HG03575 (cell line): ENCODE data around the gene SPHK2.
A peak's percentile ranks its signal among the peaks of the same experiment; 100 is the strongest.
"Not testable (repeated sequence)": the region's sequence is repeated elsewhere in the genome, so short reads cannot be mapped to it uniquely, and the experiment has no call there.

Experiments used
- ATAC-seq: cut with Tn5 transposase; IDR thresholded peaks from one replicate; pipeline ENCODE4 v1.9.1; 2021; ENCODE audit not compliant: unreplicated experiment, insufficient number of reproducible peaks, low FRiP score; ENCODE audit errors: extremely low read depth

SPHK2 gene

GRCh38 chr19:48618916-48619691, at the start of gene SPHK2, which contains the start of gene RPL18:
TSS of gene SPHK2 (plus strand) at chr19:48619506. CDS start at chr19:48620515, 1,009 bp downstream.
TSS of gene RPL18 (minus strand) at chr19:48619178. CDS start at chr19:48619143, 35 bp downstream.
- peak; percentile 58 for ATAC-seq

- no peak for ATAC-seq
These were observed 49.5 kb upstream of the SPHK2 start for GRCh38 chr19:48569814-48570213.

GRCh38 chr19:48571378-48572162, 47.7 kb upstream of the SPHK2 start:
- ATAC-seq = no peak

DNA sequence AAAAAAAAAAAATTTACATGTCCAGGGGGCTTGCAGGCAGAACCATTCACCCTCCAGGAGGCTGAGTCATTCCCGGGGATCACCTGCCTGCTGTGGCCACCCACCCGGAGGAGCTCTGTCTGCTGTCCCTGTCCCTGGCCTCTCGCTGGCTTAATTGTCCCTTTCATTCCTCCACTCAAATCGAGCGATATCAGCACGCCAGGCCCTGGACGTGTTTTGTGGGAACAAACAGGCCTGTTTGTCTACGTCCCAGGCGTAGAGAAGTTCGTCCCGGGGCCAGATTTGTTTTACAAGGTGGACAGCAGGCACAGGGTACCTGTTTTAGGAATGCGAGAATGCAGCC, 46.2 kb upstream of the SPHK2 start:
- no peak for ATAC-seq

DNA sequence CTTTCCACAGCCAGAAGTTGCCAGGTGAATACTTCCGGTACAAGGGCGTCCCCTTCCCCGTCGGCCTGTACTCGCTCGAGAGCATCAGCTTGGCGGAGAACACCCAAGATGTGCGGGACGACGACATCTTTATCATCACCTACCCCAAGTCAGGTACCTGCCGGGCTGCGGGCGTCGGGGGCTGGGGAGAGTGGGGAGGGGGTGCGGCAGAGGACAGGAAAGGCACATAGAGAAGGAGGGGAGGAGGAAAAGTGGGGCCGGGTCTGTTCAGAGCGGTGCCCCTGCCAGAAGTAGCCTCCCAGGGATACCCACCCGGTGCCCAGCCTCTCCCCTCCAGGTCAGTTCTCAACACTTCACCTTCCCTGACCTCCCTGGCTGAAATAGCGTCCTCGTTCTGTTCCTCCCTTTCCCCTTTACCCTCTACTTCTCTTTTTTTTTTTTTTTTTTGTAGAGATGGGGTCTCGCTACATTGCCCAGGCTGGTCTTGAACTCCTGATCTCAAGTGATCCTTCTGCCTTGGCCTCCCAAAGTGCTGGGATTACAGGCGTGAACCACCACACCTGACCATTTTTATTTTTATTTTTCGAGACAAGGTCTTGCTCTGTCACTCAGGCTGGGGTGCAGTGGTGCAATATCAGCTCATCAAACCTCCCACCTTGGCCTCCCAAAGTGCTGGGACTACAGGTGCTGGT, 43.2 kb upstream of the SPHK2 start:
- ATAC-seq = no peak

- not testable (repeated sequence) for ATAC-seq
These were observed 41.4 kb upstream of the SPHK2 start for GRCh38 chr19:48577908-48578307.

- ATAC-seq = no peak
These were observed 40.4 kb upstream of the SPHK2 start for GRCh38 chr19:48578891-48579290.

DNA sequence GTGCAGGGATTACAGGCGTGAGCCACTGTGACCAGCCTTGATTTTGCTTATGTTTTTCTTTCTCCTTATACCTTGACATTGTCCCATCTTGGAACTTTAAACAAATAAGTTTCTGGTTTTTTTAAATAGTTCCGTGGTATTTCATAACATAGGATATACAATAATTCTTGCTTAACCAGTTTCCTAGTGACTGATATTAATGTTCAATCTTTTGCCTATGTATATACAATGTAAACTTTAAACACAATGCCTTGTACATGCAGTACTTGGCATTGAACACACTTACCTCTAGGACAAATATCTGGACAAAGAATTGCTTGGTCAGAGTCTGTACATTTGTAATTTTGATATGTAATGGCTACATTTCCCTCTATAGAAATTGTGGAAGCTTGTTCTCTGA, 37.1 kb upstream of the SPHK2 start:
- ATAC-seq = no peak

GRCh38 chr19:48587387-48587786, 31.9 kb upstream of the SPHK2 start:
- ATAC-seq = no peak

DNA sequence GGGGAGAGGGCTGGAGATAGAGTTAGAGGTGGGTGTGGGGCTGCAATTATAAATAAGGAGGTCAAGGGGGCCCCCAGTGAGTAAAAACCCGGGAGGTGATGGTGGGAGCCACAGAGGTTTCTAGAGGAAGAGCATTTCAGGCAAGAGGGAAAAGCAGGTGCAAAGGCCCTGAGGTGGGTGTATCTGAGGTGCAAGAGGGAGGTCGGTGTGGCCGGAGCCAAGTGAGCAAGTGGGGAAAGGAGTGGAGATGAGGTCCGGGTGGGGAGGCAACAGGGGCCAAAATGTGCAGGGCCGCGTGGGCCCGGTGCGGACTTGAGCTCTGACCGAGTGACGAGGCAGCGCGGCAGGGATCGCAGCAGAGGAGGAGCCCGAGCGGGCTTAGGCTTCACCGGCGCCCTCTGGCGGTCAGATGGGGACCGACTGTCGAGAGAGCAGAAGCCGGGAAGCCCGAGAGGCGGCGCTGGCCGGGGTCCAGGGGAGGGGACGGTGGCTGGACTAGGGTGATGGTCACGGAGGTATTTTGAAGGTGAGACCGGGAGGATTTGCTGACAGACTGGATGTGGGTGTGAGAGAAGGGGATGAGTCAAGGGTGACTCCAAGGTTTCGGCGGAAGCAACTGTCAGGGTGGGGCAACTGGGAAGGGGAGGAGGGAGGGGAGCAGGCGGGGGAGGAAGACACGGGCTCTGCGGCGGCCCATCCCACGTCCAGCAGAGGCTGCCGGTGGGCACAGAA, 30.5 kb upstream of the SPHK2 start:
- ATAC-seq = no peak

DNA sequence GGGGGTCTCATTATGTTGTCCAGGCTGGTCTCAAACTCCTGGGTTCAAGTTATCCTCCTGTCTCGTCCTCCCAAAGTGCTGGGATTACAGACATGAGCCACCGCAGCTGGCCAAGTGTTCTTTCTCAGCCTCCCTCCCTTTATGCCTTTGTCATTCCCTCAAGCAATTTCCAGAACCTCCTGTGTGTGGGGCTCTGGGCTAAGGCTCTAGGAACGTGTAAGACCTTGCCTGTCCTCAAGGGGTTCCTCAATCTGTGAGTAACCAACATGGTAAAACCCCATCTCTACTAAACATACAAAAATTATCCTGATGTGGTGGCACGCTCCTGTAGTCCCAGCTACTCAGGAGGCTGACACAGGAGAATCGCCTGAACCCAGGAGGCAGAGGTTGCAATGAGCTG, 28.3 kb upstream of the SPHK2 start:
- no peak for ATAC-seq

DNA sequence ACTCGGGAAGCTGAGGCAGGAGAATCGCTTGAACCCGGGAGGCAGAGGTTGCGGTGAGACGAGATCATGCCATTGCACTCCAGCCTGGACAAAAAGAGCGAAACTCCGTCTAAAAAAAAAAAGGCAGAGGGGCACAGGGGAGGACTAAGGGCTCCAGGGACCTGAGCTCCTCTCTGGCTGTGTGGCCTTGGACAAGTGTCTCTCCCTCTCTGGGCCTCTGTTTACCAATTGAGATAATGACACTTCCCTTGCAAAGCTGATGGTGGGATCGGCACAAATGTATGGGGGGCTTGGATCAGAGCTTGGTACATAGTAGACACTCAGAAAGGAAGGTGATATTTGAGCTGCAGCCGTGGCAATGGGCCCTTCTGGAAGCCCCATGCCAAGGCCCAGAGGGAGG, 24.1 kb upstream of the SPHK2 start:
- no peak for ATAC-seq

DNA sequence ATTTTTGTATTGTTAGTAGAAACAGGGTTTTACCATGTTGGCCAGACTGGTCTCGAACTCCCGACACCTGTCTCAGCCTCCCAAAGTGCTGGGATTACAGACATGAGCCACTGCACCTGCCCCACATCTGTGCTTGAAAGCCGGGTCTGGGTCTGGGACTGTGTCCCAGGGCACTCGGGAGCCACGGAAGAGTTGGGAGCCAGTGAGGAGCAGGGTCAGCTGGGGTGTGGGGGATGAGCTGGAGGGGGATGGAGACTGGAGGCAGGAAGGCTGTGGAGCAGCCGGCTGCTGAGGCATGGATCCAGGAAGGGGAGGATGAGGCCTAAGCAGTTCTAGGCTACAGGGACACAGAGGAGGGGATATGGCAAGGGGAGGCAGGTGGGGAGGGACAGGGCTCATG, 23.5 kb upstream of the SPHK2 start:
- ATAC-seq = no peak

DNA sequence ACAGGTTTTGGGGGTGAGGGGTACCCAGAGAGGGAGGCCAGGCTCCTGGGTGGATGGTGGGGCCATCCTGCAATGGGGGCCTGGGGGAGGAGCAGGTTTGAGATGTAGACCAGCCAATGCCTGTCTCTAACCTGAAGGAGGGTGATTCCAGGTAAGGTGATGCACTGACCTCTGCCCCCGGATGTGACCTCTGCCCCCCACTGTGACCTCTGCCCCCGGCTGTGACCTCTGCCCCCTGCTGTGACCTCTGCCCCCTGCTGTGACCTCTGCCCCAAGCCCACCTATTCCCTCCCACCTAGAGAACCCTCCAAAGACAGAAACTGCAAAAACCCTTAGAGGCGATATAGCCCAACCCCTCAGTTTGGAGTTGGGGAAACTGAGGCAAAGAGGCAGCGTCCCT, 23.1 kb upstream of the SPHK2 start:
- ATAC-seq = no peak

DNA sequence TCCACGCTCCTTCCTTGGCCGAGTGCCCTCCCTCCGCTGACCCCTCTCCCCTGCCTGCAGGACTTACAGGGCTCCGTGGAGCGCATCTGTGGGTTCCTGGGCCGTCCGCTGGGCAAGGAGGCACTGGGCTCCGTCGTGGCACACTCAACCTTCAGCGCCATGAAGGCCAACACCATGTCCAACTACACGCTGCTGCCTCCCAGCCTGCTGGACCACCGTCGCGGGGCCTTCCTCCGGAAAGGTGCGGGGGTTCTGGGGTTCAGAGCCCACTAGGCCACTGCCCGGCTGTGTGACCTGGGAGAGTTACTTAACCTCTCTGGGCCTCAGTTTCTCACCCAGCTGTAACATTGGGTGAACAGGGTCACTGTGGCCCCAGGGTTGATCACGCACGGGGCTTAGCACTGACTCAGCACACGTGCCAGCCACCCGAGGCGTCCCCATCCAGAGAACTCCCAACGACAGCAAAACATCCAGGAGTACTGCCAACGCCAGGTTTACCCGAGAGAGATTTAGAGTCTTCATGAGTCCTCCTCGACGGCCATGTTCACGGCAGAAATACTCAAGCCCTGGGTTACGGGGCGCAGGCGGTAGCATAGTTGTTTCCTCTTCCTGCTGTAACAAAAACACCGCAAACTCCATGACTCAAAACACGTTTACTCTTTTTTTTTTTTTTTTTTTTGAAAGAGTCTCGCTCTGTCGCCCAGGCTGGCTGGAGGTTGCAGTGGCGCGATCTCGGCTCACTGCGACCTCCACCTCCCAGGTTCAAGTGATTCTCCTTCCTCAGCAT, 22.4 kb upstream of the SPHK2 start:
- ATAC-seq = no peak

DNA sequence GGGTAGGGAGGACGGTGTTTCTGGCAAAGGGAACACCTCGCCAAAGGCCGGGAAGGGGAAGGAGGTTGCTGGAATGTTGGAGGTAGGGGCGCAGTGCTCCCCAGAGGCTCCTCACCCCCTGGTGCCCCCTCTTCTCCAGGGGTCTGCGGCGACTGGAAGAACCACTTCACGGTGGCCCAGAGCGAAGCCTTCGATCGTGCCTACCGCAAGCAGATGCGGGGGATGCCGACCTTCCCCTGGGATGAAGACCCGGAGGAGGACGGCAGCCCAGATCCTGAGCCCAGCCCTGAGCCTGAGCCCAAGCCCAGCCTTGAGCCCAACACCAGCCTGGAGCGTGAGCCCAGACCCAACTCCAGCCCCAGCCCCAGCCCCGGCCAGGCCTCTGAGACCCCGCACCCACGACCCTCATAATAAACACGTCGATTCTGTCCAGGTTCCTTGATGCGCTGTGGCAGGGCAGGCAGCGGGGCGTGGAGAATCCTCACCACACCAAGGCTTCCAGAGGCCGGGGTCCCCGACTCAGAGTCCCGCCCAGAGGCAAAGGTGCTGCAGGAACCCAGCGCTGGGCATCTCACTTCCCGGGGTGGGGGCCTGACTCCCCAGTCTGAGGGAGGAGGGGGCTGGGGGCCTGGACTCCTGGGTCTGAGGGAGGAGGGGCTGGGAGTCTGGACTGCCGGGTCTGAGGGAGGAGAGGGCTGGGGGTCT, 20.2 kb upstream of the SPHK2 start:
- no peak for ATAC-seq

GRCh38 chr19:48600679-48601417, 18.5 kb upstream of the SPHK2 start:
- no peak for ATAC-seq
